Naive thymus-derived CD4-positive, alpha-beta T cell (primary cell): Measurements from ENCODE around the gene DEFB121. TPM values are rescaled to one million over a fixed set of nuclear protein-coding genes. Genes with fewer than 3 reads are reported as not detected.

Source experiments
- ATAC-seq: fragments of 150-1000 bp; cut with Tn5 transposase; 2 replicates; pipeline ENCODE4 v1.10.0; 2021; ENCODE audit warnings: mild to moderate bottlenecking, moderate library complexity
- CTCF ChIA-PET: fragments of 350-600 bp; sonication (Branson Sonifier 250); formaldehyde crosslinking; loops from one replicate; lab custom pipeline; 2021; ENCODE audit warnings: antibody characterized with exemption; lab: Charles Lee
- POLR2A ChIA-PET: fragments of 350-600 bp; sonication (Branson Sonifier 250); formaldehyde crosslinking; loops from one replicate; lab custom pipeline; 2021; ENCODE audit warnings: antibody characterized with exemption, inconsistent platforms; lab: Charles Lee
- DNase-seq, 9 donors: peaks; one replicate each; pipeline versions ENCODE4 v3.0.0 to v3.0.0-alpha.2; 2020 to 2022; ENCODE audit warnings: mixed read lengths in 1 of 9
- H3K27ac ChIP-seq: one replicate; pipeline ENCODE4 v1.7.0; 2013; ENCODE audit warnings: mild to moderate bottlenecking, low read depth, low read length, moderate library complexity
- H3K27me3 ChIP-seq, 2 donors: one replicate each; pipeline ENCODE4 v1.7.0; 2013; ENCODE audit warnings: low read length in 2 of 2, mild to moderate bottlenecking in 2 of 2, moderate library complexity in 2 of 2; ENCODE audit not compliant: control insufficient read depth in 2 of 2, insufficient read depth in 2 of 2
- H3K36me3 ChIP-seq, 3 experiments: 1 replicate in 2 of 3; 2 replicates in 1 of 3; pipeline ENCODE4 v1.7.0; 2013; ENCODE audit warnings: low read length in 3 of 3, mild to moderate bottlenecking in 3 of 3, moderate library complexity in 1 of 3; ENCODE audit not compliant: insufficient read depth in 3 of 3, control insufficient read depth in 2 of 3
- H3K4me1 ChIP-seq, 2 donors: one replicate each; pipeline ENCODE4 v1.7.0; 2013; ENCODE audit warnings: low read length in 2 of 2, mild to moderate bottlenecking in 2 of 2, moderate library complexity in 1 of 2; ENCODE audit not compliant: control insufficient read depth in 2 of 2, insufficient read depth in 2 of 2
- H3K4me3 ChIP-seq: 2 replicates; pipeline ENCODE4 v1.7.0; 2013; ENCODE audit warnings: mild to moderate bottlenecking, low read length
- H3K9me3 ChIP-seq, 3 experiments: 1 replicate in 2 of 3; 2 replicates in 1 of 3; pipeline ENCODE4 v1.7.0; 2013; ENCODE audit warnings: low read length in 3 of 3; ENCODE audit not compliant: control insufficient read depth in 2 of 3
- H3K27ac Mint-ChIP-seq, 9 donors: one replicate each; pipeline ENCODE4 v1.8.0; 2020 to 2022; ENCODE audit warnings: mixed read lengths in 9 of 9, mild to moderate bottlenecking in 8 of 9, moderate library complexity in 5 of 9, inconsistent platforms in 2 of 9
- H3K27me3 Mint-ChIP-seq, 5 donors: one replicate each; pipeline ENCODE4 v1.8.0; 2021 to 2022; ENCODE audit warnings: mixed read lengths in 5 of 5, mild to moderate bottlenecking in 1 of 5
- H3K36me3 Mint-ChIP-seq, 5 donors: one replicate each; pipeline ENCODE4 v1.8.0; 2020 to 2022; ENCODE audit warnings: mixed read lengths in 5 of 5, mild to moderate bottlenecking in 3 of 5, inconsistent platforms in 1 of 5
- H3K4me1 Mint-ChIP-seq, 7 donors: one replicate each; pipeline ENCODE4 v1.8.0; 2020 to 2022; ENCODE audit warnings: mixed read lengths in 7 of 7, mild to moderate bottlenecking in 3 of 7, inconsistent platforms in 1 of 7
- H3K4me3 Mint-ChIP-seq, 10 donors: one replicate each; pipeline ENCODE4 v1.8.0; 2020 to 2022; ENCODE audit warnings: mild to moderate bottlenecking in 10 of 10, mixed read lengths in 10 of 10, moderate library complexity in 6 of 10, inconsistent platforms in 2 of 10
- H3K9me3 Mint-ChIP-seq, 11 donors: one replicate each; pipeline ENCODE4 v1.8.0; 2020 to 2022; ENCODE audit warnings: mixed read lengths in 11 of 11, mild to moderate bottlenecking in 4 of 11, inconsistent platforms in 1 of 11, moderate library complexity in 1 of 11
- intact Hi-C, 2 donors: fragments of 100-400 bp; cut with micrococcal nuclease; formaldehyde crosslinking; loops; one replicate each; pipeline ENCODE4 v1.15.1; 2023
- polyA plus RNA-seq, 2 donors: library from polyadenylated mRNA; unstranded; fragments of 300-500 nt; fragmentation: Illumina TruSeq; gene quantifications; one replicate each; pipeline ENCODE4 v1.2.3, GENCODE V29; 2021
- total RNA-seq, 6 experiments: library from RNA in 5 of 6; stranded (reverse) in 5 of 6; gene quantifications; 1 replicate in 5 of 6; 2 replicates in 1 of 6; pipeline ENCODE4 v1.2.3 and lab custom pipeline; 2021 to 2026

Gene DEFB121, protein sequence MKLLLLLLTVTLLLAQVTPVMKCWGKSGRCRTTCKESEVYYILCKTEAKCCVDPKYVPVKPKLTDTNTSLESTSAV
- total RNA-seq (not detected), polyA plus RNA-seq (not detected), total RNA-seq (lab: John Stamatoyannopoulos, UW) (not detected)

DNA sequence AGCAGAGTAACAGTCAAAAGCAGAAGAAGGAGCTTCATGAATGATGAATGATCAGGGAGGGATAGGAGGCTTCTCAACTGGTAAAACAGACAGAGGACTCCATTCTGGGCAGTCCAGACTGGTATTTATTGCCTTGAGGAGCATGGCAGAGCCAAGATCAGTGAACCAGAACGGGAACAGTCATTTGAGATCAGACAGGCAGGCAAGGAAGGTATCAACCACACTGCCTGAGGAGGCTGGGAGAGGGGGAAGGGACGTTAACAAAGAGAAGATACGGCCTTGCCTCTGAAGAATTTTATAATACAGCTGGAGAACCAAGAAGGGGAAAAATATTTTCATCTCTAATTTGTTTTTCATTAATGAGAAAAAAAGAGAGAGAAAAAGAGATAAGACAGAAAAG is at the start of gene DEFB121:
Gene DEFB121 (minus strand): TSS at position 101 of the 400 bp plus-strand sequence. CDS start 63 bp downstream, at position 38.
- Histone ChIP-seq H3K36me3 (no peaks in the 10 kb centered on the region), H3K4me1 (no peaks in the 10 kb centered on the region), H3K27ac (no peak within 1 kb of the TSS), H3K4me3 (no peak within 1 kb of the TSS), H3K9me3 (no peaks in the 10 kb centered on the region), H3K27me3 (no peaks in the 10 kb centered on the region)
- no peak within 1 kb of the TSS for H3K4me3 Mint-ChIP-seq
- H3K9me3 Mint-ChIP-seq = peaks cover 0 to 5% (median 0%) of the 10 kb centered on the region in 11 donors
- peaks cover 0 to 35% (median 13%) of the 10 kb centered on the region in 5 donors for H3K27me3 Mint-ChIP-seq
- no peak within 1 kb of the TSS for H3K27ac Mint-ChIP-seq
- ChIA-PET CTCF (no interaction called here), POLR2A (no interaction called here)
- intact Hi-C loops = no loop called here
- peaks cover 0 to 1% (median 0%) of the 10 kb centered on the region in 7 donors for H3K4me1 Mint-ChIP-seq
- ATAC-seq (no peak), DNase-seq (no peak)
- no peaks in the 10 kb centered on the region for H3K36me3 Mint-ChIP-seq

DNA sequence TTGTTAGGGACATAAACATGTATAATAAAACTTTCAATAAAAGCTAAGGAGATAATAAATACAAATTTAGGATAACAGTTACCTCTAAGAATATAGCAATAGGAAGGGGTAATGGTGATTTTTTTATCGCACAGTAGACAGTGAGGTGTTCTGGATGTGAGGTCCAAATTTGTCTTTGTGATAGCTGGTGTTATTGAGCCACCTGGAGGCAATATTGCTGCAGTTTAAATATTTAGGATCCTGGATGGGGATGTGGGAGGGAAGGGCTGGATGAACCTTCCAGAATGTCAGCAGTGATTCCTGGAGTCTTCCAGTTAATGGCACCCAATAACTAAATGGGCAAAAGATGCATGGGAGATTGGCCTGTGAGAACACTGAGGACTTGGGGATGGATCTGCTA is 48.3 kb upstream of the DEFB121 start:
- no peak for DNase-seq
- CTCF ChIA-PET = no interaction called here

DNA sequence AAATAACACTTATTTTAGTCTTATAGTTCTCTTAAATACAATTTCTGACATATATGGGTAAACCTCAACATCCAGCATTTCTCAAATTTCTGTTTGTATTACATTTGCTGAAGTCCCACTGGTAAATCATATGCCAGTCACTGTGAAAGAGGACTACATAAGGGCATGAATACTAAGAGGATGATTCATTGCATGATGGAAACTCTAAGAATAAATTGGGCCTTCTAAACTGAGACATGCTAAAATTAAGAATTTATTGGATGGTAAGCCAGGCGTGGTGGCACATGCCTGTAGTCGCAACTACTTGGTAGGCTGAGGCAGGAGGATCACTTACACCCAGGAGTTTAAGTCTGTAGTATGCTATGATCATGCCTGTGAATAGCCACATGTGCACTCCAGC is 46.6 kb upstream of the DEFB121 start:
- H3K4me1 Mint-ChIP-seq = no peaks in the 10 kb centered on the region
- CTCF ChIA-PET = no interaction called here
- no peak overlapping the region for H3K27ac Mint-ChIP-seq

More for the DNA sequence above, 48.3 kb upstream of the DEFB121 start:
- ATAC-seq = no peak
- peaks cover 5 to 40% (median 22%) of the 10 kb centered on the region in 5 donors for H3K27me3 Mint-ChIP-seq
- no peaks in the 10 kb centered on the region for H3K4me1 Mint-ChIP-seq
- no peak overlapping the region for H3K27ac Mint-ChIP-seq
- no peaks in the 10 kb centered on the region for H3K9me3 Mint-ChIP-seq
- no peak overlapping the region for H3K4me3 ChIP-seq
- H3K27ac ChIP-seq = no peak overlapping the region
- POLR2A ChIA-PET = no interaction called here
- H3K36me3 Mint-ChIP-seq = no peaks in the 10 kb centered on the region
- no peaks in the 10 kb centered on the region for H3K9me3 ChIP-seq
- no peak overlapping the region for H3K4me3 Mint-ChIP-seq
- no peaks in the 10 kb centered on the region for H3K27me3 ChIP-seq
- H3K4me1 ChIP-seq = no peaks in the 10 kb centered on the region
- no peaks in the 10 kb centered on the region for H3K36me3 ChIP-seq
- intact Hi-C loops = no loop called here

DNA sequence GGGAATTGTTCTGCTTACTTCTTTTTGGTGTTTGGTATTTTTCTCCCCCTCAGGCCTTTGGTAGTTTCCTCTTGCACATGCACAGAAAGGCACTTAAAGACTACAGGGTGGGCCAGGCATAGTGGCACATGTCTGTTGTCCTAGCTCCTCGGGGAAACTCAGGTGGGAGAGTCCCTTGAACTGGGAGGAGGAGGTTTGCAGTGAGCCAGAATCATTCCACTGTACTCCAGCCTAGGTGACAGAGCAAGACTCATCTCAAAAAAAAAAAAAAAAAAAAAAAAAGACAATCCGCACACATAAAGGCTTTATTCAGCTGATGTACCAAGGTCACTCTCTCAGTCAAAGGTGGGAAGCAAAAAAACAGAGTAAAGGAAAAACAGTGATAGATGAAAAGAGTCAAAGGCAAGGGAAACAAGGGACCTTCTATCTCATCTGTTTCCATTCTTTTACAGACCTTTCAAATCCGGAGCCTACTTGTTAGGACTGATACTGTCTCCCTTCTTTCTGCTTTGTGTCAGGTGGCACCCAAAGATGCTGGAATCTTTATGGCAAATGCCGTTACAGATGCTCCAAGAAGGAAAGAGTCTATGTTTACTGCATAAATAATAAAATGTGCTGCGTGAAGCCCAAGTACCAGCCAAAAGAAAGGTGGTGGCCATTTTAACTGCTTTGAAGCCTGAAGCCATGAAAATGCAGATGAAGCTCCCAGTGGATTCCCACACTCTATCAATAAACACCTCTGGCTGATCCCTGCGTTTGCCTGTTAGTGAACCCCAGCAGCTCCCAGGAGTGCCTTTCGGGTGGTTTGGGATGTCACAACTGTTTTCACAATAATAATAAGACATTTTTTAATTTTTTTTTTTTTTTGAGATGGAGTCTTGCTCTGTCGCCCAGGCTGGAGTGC is 43.7 kb upstream of the DEFB121 start:
- no peaks in the 10 kb centered on the region for H3K36me3 Mint-ChIP-seq
- DNase-seq = no peak
- H3K4me3 Mint-ChIP-seq = no peak overlapping the region
- Histone ChIP-seq H3K36me3 (no peaks in the 10 kb centered on the region), H3K4me3 (no peak overlapping the region), H3K27me3 (no peaks in the 10 kb centered on the region), H3K27ac (no peak overlapping the region), H3K9me3 (no peaks in the 10 kb centered on the region), H3K4me1 (no peaks in the 10 kb centered on the region)
- intact Hi-C loops = no loop called here
- no peak overlapping the region for H3K27ac Mint-ChIP-seq
- H3K4me1 Mint-ChIP-seq = no peaks in the 10 kb centered on the region
- ChIA-PET CTCF (interaction anchor here (0.5 to 1.1 kb wide), 2 partner anchors 9 to 52 kb away, joined by 3 read pairs; no protein-coding TSS in a partner anchor), POLR2A (no interaction called here)
- no peaks in the 10 kb centered on the region for H3K9me3 Mint-ChIP-seq
- ATAC-seq = no peak
- H3K27me3 Mint-ChIP-seq = peaks cover 0 to 32% (median 19%) of the 10 kb centered on the region in 5 donors

More for the DNA sequence above, 46.6 kb upstream of the DEFB121 start:
- H3K9me3 Mint-ChIP-seq = no peaks in the 10 kb centered on the region
- no peak for ATAC-seq
- Histone ChIP-seq H3K36me3 (no peaks in the 10 kb centered on the region), H3K4me1 (no peaks in the 10 kb centered on the region), H3K9me3 (no peaks in the 10 kb centered on the region), H3K4me3 (no peak overlapping the region), H3K27me3 (no peaks in the 10 kb centered on the region), H3K27ac (no peak overlapping the region)
- DNase-seq = no peak
- intact Hi-C loops = no loop called here
- POLR2A ChIA-PET = no interaction called here
- H3K36me3 Mint-ChIP-seq = no peaks in the 10 kb centered on the region
- no peak overlapping the region for H3K4me3 Mint-ChIP-seq
- peaks cover 0 to 37% (median 22%) of the 10 kb centered on the region in 5 donors for H3K27me3 Mint-ChIP-seq

DNA sequence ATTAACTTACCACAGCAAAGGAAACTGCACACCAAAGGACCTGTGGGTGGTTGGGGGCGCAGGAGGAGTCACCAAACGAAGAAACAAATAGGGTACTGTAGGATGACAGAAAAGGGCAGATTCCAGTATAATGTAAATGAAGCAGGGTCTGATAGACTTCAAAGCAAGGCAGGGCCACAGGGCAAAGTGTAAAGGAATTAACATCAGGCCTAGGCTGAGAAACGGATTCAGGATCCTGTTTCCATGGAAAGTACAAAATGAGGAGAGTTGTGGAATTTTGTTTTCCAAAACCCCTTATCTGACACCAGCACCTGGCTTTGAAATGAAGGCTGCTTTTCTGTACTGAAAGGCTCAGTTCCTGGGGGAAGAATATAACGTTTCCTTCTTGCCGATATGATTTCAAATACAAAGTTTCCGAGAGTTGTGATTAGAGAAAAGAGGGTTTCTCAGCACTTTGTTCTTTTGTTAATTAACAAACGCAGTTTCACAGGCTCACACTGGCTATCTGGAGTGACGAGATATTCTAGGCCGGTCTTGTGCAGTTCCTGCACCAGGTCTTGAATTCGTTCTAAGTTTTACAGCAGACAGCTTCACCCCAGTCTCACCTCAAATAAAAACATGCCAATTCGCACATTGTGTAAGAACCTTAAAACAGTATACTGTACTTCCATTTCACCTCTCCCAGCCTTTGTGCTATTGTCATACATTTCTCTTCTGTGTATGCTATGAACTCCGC is 40.2 kb upstream of the DEFB121 start:
- intact Hi-C loops = no loop called here
- Histone ChIP-seq H3K27ac (no peak overlapping the region), H3K4me1 (no peaks in the 10 kb centered on the region), H3K27me3 (no peaks in the 10 kb centered on the region), H3K9me3 (no peaks in the 10 kb centered on the region), H3K4me3 (no peak overlapping the region), H3K36me3 (no peaks in the 10 kb centered on the region)
- ATAC-seq (no peak), DNase-seq (no peak)
- Mint-ChIP-seq H3K36me3 (no peaks in the 10 kb centered on the region), H3K4me3 (no peak overlapping the region), H3K9me3 (no peaks in the 10 kb centered on the region), H3K27me3 (peaks cover 0 to 19% (median 16%) of the 10 kb centered on the region in 5 donors), H3K27ac (no peak overlapping the region), H3K4me1 (no peaks in the 10 kb centered on the region)
- POLR2A ChIA-PET = no interaction called here
- CTCF ChIA-PET = no interaction called here

DNA sequence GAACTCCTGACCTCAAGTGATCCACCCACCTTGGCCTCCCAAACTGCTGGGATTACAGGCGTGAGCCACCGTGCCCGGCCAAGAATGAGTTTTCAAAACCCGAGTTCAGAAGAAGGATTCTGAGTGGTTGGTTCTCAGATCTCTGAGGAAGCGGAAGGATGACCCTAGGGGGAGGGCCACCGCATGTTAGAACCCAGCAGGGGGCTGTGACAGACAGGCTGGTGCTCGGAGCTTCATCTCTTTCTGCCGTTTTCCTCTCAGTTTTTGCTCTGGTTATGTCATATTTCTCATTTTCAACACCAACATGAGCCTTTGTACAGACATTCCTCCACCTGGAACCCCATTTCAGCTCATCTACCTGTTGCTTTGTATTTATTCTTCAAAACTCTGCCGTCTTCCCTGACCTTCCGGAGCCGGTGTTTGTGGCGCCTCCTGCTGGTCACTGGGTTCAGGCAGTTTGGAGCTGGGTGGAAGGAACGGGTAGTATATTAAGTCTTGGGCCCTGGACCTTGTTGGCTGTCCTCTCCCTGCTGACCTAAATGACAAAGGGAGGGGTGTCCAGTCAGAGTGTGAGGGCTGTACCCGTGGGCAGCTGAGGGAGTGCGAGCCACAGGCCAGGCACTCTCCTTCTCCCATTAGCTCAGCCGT is 34.1 kb upstream of the DEFB121 start, which contains the start of gene DEFB123:
Gene DEFB123 (plus strand): TSS at position 621 of the 648 bp plus-strand sequence. CDS start 67 bp downstream, outside the sequence.
- H3K27ac Mint-ChIP-seq = no peak within 1 kb of the TSS
- no peaks in the 10 kb centered on the region for H3K4me1 ChIP-seq
- ATAC-seq (no peak), DNase-seq (no peak)
- CTCF ChIA-PET = no interaction called here
- H3K36me3 Mint-ChIP-seq = no peaks in the 10 kb centered on the region
- no peak within 1 kb of the TSS for H3K4me3 ChIP-seq
- peaks cover 0 to 2% (median 0%) of the 10 kb centered on the region in 11 donors for H3K9me3 Mint-ChIP-seq
- no peak within 1 kb of the TSS for H3K27ac ChIP-seq
- peaks cover 0 to 18% (median 13%) of the 10 kb centered on the region in 5 donors for H3K27me3 Mint-ChIP-seq
- H3K36me3 ChIP-seq = no peaks in the 10 kb centered on the region
- POLR2A ChIA-PET = no interaction called here
- H3K27me3 ChIP-seq = no peaks in the 10 kb centered on the region
- H3K9me3 ChIP-seq = no peaks in the 10 kb centered on the region
- H3K4me1 Mint-ChIP-seq = peaks cover 0 to 4% (median 0%) of the 10 kb centered on the region in 7 donors
- intact Hi-C loops = no loop called here
- no peak within 1 kb of the TSS for H3K4me3 Mint-ChIP-seq
